ENCODE results near the gene C17orf67. TPM values are rescaled to one million over a fixed set of nuclear protein-coding genes. Genes with fewer than 3 reads are reported as not detected.

C17orf67 gene
- total RNA-seq, 4 donors from 2014 or later = 0.52 to 3.7 (median 1.0) TPM

DNA sequence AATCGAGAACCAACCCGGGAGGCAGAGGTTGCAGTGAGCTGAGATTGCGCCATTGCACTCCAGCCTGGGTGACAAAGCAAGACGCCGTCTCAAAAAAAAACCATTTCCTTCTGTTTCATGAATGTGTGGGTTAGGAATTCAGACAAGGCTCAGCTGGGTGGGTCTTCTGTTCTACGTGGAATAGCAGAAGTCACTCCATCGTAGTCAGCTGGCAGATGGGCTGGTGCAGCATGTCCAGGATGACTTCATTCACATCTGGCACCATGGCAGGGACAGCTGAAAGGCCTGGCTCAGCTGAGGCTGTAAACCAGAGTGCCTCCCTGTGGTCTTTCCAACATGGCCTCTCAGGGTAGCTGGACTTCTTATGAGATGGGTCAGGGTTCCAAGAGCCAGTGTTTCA is 89.0 kb downstream of the C17orf67 start:
- WGBS = 88% methylated on average over 7 of the region's 7 CpGs
- Histone ChIP-seq H3K27me3 (peaks cover 7% of the 10 kb centered on the region), H3K9me3 (no peaks in the 10 kb centered on the region), H3K4me1 (no peaks in the 10 kb centered on the region), H3K4me3 (no peak overlapping the region), H3K36me3 (no peaks in the 10 kb centered on the region), H3K27ac (no peak overlapping the region)
- TF ChIP-seq, protein P1, sequence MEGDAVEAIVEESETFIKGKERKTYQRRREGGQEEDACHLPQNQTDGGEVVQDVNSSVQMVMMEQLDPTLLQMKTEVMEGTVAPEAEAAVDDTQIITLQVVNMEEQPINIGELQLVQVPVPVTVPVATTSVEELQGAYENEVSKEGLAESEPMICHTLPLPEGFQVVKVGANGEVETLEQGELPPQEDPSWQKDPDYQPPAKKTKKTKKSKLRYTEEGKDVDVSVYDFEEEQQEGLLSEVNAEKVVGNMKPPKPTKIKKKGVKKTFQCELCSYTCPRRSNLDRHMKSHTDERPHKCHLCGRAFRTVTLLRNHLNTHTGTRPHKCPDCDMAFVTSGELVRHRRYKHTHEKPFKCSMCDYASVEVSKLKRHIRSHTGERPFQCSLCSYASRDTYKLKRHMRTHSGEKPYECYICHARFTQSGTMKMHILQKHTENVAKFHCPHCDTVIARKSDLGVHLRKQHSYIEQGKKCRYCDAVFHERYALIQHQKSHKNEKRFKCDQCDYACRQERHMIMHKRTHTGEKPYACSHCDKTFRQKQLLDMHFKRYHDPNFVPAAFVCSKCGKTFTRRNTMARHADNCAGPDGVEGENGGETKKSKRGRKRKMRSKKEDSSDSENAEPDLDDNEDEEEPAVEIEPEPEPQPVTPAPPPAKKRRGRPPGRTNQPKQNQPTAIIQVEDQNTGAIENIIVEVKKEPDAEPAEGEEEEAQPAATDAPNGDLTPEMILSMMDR (IDR thresholded peaks at IDR 0.05) = no peak
- TF ChIP-seq POLR2AphosphoS5 (IDR thresholded peaks at IDR 0.05) (no peak), POLR2A (IDR thresholded peaks at IDR 0.05) (no peak), EP300 (IDR thresholded peaks at IDR 0.05) (no peak)
- no peak for DNase-seq (ENCODE audit: low spot score in 2 of 2)

DNA sequence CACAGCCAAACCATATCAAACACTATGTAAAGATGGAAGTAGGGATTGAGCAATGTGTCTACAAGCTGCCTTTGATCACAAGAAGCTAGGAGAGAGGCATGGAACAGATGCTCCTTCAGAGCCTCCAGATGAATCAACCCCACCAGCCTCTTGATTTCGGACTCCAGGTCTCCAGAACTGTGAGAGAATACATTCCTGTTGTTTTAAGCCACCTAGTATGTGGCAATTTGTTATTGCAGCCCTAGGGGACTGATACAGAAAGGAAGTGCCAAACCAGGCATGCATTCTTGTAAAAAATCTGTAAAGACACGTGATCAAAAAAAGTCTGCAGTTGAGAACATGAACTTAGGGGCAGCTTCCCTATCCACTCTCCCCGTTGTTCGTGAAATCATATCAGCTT is 91.1 kb downstream of the C17orf67 start:
- WGBS = 56% methylated on average over 4 of the region's 4 CpGs
- Histone ChIP-seq H3K9me3 (no peaks in the 10 kb centered on the region), H3K27ac (no peak overlapping the region), H3K36me3 (no peaks in the 10 kb centered on the region), H3K4me1 (no peaks in the 10 kb centered on the region), H3K4me3 (no peak overlapping the region), H3K27me3 (peaks cover 7% of the 10 kb centered on the region)
- TF ChIP-seq POLR2A (IDR thresholded peaks at IDR 0.05) (no peak), POLR2AphosphoS5 (IDR thresholded peaks at IDR 0.05) (no peak), EP300 (IDR thresholded peaks at IDR 0.05) (no peak)
- TF ChIP-seq, protein P1 (IDR thresholded peaks at IDR 0.05) = no peak
- no peak for DNase-seq (ENCODE audit: low spot score in 2 of 2)

Other genes with a start within 250 kb of the C17orf67 start
- 1 to 10 TPM in 1 of 4 donors, under 1 TPM in 1, not detected in 2; 0.30 to 1.0 TPM for gene NOG, start 240.2 kb downstream of the C17orf67 start, total RNA-seq
- gene DGKE, start 231 bp upstream of the C17orf67 start, total RNA-seq = 1 to 10 TPM; 3.4 to 7.7 (median 5.9) TPM
- gene TRIM25, start 80.1 kb upstream of the C17orf67 start, total RNA-seq = 100 to 1,000 TPM in 1 of 4 donors, 10 to 100 TPM in 3; 39.2 to 175 (median 55.9) TPM
- 10 to 100 TPM; 13.0 to 15.6 (median 14.0) TPM for gene COIL, start 127.1 kb upstream of the C17orf67 start, total RNA-seq
- 100 to 1,000 TPM in 2 of 4 donors, 10 to 100 TPM in 2; 81.2 to 160 (median 100.0) TPM for gene SCPEP1, start 144.2 kb upstream of the C17orf67 start, total RNA-seq